ENCODE results near the gene C20orf141.

DNA sequence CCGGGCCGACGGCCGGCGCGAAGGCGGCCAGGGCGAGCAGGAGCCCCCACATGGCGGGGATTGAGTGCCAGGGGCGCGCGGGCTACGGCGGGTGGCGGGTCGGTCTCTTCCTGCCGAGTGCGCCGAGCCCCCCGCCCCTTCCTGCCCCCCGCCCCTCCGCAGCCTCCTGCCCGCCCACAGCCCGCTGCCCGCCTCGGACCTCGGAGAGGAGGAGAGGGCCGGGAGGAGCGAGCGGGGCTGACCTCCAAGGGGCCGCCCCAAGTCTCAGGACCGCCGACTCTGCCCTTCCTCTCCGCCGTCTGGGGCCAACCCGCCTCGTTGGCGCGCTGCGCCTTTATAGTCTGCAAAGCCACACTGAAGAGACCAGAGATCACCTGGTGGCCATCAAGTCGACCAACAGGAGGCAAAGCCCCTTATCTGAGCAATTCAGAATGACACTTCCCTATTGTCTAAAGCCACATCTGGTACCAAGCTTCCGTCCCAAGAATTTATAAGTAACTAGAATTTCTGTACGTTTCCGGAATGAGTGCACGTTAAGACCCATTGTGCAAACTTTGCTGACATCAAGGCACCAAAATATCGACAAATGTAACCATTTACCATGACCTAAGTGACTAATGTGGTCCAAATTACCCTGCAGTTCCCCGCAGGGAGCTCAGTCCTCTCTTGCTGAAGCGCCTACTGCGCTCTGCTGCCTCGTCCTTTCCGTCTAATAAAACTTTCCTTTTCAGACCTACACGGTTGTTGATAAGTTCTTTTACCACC lies 14.1 kb upstream of the C20orf141 start, which contains the start of gene CPXM1:
- TF ChIP-seq, protein P1, sequence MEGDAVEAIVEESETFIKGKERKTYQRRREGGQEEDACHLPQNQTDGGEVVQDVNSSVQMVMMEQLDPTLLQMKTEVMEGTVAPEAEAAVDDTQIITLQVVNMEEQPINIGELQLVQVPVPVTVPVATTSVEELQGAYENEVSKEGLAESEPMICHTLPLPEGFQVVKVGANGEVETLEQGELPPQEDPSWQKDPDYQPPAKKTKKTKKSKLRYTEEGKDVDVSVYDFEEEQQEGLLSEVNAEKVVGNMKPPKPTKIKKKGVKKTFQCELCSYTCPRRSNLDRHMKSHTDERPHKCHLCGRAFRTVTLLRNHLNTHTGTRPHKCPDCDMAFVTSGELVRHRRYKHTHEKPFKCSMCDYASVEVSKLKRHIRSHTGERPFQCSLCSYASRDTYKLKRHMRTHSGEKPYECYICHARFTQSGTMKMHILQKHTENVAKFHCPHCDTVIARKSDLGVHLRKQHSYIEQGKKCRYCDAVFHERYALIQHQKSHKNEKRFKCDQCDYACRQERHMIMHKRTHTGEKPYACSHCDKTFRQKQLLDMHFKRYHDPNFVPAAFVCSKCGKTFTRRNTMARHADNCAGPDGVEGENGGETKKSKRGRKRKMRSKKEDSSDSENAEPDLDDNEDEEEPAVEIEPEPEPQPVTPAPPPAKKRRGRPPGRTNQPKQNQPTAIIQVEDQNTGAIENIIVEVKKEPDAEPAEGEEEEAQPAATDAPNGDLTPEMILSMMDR (conservative IDR thresholded peaks at IDR 0.05; ENCODE audit: low read length): 0 out of 2 replicates have a peak, but pooled peaks have one; percentile 18
- no peak for TF ChIP-seq EZH2phosphoT487 (IDR thresholded peaks at IDR 0.05; ENCODE audit: borderline replicate concordance)
